Keratinocyte (primary cell): ENCODE results near the gene GNB5.

Experiments used
- EZH2 ChIP-seq: IDR thresholded peaks from one replicate; pipeline ENCODE4 v1.6.1; 2012; ENCODE audit warnings: inconsistent platforms, mild to moderate bottlenecking, low read length, moderate library complexity
- TF ChIP-seq, protein P1 (sequence below), 3 experiments: IDR thresholded peaks in 1 of 3; conservative IDR thresholded peaks in 1 of 3; optimal IDR thresholded peaks in 1 of 3; 2 replicates in 2 of 3; 3 replicates in 1 of 3; pipeline versions ENCODE3 to v1.5.1; 2011; ENCODE audit warnings: low read length in 3 of 3, mild to moderate bottlenecking in 3 of 3, moderate library complexity in 2 of 3, control low read depth in 1 of 3, inconsistent platforms in 1 of 3; ENCODE audit not compliant: insufficient read depth in 2 of 3; ENCODE audit errors: extremely low read depth in 1 of 3

- TF ChIP-seq EZH2 = no peak
- TF ChIP-seq, protein P1, sequence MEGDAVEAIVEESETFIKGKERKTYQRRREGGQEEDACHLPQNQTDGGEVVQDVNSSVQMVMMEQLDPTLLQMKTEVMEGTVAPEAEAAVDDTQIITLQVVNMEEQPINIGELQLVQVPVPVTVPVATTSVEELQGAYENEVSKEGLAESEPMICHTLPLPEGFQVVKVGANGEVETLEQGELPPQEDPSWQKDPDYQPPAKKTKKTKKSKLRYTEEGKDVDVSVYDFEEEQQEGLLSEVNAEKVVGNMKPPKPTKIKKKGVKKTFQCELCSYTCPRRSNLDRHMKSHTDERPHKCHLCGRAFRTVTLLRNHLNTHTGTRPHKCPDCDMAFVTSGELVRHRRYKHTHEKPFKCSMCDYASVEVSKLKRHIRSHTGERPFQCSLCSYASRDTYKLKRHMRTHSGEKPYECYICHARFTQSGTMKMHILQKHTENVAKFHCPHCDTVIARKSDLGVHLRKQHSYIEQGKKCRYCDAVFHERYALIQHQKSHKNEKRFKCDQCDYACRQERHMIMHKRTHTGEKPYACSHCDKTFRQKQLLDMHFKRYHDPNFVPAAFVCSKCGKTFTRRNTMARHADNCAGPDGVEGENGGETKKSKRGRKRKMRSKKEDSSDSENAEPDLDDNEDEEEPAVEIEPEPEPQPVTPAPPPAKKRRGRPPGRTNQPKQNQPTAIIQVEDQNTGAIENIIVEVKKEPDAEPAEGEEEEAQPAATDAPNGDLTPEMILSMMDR (optimal IDR thresholded peaks at IDR 0.05 in 1 of 3, IDR thresholded peaks at IDR 0.05 in 1 of 3, conservative IDR thresholded peaks at IDR 0.05 in 1 of 3; ENCODE audit: extremely low read depth in 1 of 3, insufficient read depth in 2 of 3, low read length in 3 of 3) = no peak
Measured at GRCh38 chr15:52082197-52083036, 108.8 kb downstream of the GNB5 start.
